ENCODE results near the gene VMAC. TPM values are rescaled to one million over a fixed set of nuclear protein-coding genes. Genes with fewer than 3 reads are reported as not detected.

Gene VMAC
- total RNA-seq, 1 donor from 2014 or later, result 4.6 TPM

DNA sequence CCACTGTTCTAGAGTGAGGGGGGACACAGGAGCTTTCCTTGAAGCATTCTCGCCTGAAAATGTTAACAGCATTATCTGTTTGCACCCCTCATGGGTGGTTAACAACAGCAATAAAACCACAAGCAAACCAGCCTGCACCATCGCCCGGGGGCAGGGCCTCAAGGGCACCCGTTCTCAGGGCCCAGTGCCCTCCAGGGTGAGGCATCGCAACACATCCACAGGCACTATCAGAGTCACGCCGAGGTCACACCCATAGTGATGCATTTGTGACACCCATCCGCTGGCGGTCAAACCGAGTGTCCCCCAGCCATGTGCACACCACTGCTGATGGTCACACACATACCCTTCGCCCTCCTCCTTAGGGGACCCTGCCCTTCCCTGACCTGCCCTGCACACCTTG is 38.9 kb upstream of the VMAC start:
- H3K4me1 Mint-ChIP-seq, result no peaks in the 10 kb centered on the region
- no peak for DNase-seq (ENCODE audit: low spot score)
- no peaks in the 10 kb centered on the region for H3K9me3 ChIP-seq (ENCODE audit: low read depth)
- no peaks in the 10 kb centered on the region for H3K27me3 ChIP-seq
- no peak overlapping the region for H3K4me3 ChIP-seq
- no peak overlapping the region for H3K27ac ChIP-seq
- TF ChIP-seq, protein P1, sequence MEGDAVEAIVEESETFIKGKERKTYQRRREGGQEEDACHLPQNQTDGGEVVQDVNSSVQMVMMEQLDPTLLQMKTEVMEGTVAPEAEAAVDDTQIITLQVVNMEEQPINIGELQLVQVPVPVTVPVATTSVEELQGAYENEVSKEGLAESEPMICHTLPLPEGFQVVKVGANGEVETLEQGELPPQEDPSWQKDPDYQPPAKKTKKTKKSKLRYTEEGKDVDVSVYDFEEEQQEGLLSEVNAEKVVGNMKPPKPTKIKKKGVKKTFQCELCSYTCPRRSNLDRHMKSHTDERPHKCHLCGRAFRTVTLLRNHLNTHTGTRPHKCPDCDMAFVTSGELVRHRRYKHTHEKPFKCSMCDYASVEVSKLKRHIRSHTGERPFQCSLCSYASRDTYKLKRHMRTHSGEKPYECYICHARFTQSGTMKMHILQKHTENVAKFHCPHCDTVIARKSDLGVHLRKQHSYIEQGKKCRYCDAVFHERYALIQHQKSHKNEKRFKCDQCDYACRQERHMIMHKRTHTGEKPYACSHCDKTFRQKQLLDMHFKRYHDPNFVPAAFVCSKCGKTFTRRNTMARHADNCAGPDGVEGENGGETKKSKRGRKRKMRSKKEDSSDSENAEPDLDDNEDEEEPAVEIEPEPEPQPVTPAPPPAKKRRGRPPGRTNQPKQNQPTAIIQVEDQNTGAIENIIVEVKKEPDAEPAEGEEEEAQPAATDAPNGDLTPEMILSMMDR (IDR thresholded peaks at IDR 0.05), result no peak
- TF ChIP-seq EZH2 (IDR thresholded peaks at IDR 0.05) (no peak), EZH2phosphoT487 (IDR thresholded peaks at IDR 0.05) (no peak)
- H2AFZ ChIP-seq (replicated peaks), result no peak overlapping the region
- H3K79me2 ChIP-seq (ENCODE audit: low read depth), result no peaks in the 10 kb centered on the region
- no peaks in the 10 kb centered on the region for H3K36me3 Mint-ChIP-seq
- no peaks in the 10 kb centered on the region for H3K27me3 Mint-ChIP-seq (ENCODE audit: insufficient read depth, low read depth)
- no peak overlapping the region for H3K4me3 Mint-ChIP-seq
- no peaks in the 10 kb centered on the region for H3K4me1 ChIP-seq
- no peaks in the 10 kb centered on the region for H4K20me1 ChIP-seq (ENCODE audit: low read depth)
- H3K36me3 ChIP-seq, result no peaks in the 10 kb centered on the region
- H3K27ac Mint-ChIP-seq, result no peak overlapping the region
- H3K9ac ChIP-seq, result no peak overlapping the region
- no peaks in the 10 kb centered on the region for H3F3A ChIP-seq (ENCODE audit: low read depth)
- no peaks in the 10 kb centered on the region for H3K9me3 Mint-ChIP-seq
- H3K4me2 ChIP-seq, result no peak overlapping the region

DNA sequence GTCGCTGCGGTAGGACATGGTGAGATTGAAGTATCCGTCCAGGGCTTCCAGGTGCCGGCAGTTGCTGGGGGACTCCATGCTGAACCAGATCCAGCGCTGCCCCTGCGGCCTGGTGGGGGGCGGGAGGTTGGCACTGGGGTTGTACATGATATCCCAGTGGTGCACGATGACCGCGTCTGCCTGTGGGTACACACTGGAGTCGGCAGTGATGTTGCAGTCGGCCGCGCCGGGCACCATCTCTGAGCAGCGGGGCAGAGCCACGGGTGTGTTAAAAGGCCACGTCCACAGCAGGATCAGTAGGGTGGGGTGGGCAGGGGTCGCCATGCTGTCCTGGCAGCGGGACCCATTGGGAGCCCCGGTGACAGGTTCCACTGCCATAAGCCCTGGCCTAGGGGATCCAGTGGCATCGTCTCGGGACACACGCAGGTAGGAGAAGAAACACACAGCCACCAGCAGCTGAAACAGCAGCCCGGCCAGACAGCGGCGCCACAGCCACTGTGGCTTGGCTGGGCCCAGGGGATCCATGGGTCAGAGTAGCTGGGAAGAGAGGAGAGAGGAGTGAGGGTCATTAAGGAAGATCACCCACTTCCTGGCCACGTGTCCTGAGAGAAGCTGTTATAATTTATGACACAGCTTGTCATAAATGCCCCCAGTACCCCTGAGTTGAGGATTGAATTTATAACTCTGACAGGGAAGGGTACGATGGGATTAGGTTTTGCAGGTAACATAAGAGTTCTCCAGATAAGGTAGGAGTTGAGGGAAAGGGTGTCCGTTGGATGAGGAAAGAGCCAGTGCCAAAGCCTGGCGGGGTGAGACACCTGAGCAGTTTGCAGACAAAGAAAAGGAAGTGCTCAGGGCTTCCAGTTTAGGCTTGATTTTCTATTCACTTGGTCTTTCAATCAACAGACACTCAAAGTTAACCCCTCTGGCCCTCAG is 37.2 kb upstream of the VMAC start:
- Histone ChIP-seq H3K4me2 (no peak overlapping the region), H3K36me3 (no peaks in the 10 kb centered on the region), H3K9ac (no peak overlapping the region), H2AFZ (replicated peaks) (no peak overlapping the region), H3F3A (ENCODE audit: low read depth) (no peaks in the 10 kb centered on the region), H3K79me2 (ENCODE audit: low read depth) (no peaks in the 10 kb centered on the region), H3K27me3 (no peaks in the 10 kb centered on the region), H3K4me3 (no peak overlapping the region), H4K20me1 (ENCODE audit: low read depth) (no peaks in the 10 kb centered on the region), H3K9me3 (ENCODE audit: low read depth) (no peaks in the 10 kb centered on the region), H3K4me1 (no peaks in the 10 kb centered on the region), H3K27ac (no peak overlapping the region)
- Mint-ChIP-seq H3K4me3 (no peak overlapping the region), H3K36me3 (no peaks in the 10 kb centered on the region), H3K4me1 (no peaks in the 10 kb centered on the region), H3K27me3 (ENCODE audit: insufficient read depth, low read depth) (peaks cover 2% of the 10 kb centered on the region), H3K9me3 (no peaks in the 10 kb centered on the region), H3K27ac (peak overlapping the region; percentile 13)
- no peak for DNase-seq (ENCODE audit: low spot score)
- TF ChIP-seq EZH2 (IDR thresholded peaks at IDR 0.05), result no peak
- no peak for TF ChIP-seq EZH2phosphoT487 (IDR thresholded peaks at IDR 0.05)
- TF ChIP-seq, protein P1 (IDR thresholded peaks at IDR 0.05), result no peak

DNA sequence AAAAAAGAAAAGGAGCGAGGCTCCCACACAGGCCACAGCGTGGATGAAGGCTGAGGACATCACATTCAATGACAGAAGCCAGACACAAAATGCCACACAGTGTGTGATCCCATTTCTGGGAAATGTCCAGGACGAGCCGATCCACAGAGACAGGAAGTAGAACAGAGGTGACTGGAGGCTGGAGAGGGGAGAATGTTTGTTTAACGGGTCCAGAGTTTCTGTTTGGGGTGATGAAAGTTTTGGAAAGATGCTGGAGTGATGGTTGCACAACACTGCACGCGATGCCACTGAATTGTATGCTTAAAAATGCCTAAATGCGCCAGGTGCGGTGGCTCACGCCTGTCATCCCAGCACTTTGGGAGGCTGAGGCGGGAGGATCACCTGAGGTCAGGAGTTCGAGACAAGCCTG is 33.7 kb upstream of the VMAC start:
- no peak overlapping the region for H3K27ac Mint-ChIP-seq
- H3K27ac ChIP-seq, result no peak overlapping the region
- no peaks in the 10 kb centered on the region for H3K27me3 ChIP-seq
- TF ChIP-seq EZH2 (IDR thresholded peaks at IDR 0.05) (no peak), EZH2phosphoT487 (IDR thresholded peaks at IDR 0.05) (no peak)
- TF ChIP-seq, protein P1 (IDR thresholded peaks at IDR 0.05), result no peak
- no peaks in the 10 kb centered on the region for H3K9me3 Mint-ChIP-seq
- H3K4me2 ChIP-seq, result no peak overlapping the region
- H3K36me3 ChIP-seq, result no peaks in the 10 kb centered on the region
- no peaks in the 10 kb centered on the region for H3K79me2 ChIP-seq (ENCODE audit: low read depth)
- DNase-seq (ENCODE audit: low spot score), result no peak
- H3K4me1 Mint-ChIP-seq, result no peaks in the 10 kb centered on the region
- peaks cover 4% of the 10 kb centered on the region for H3K27me3 Mint-ChIP-seq (ENCODE audit: insufficient read depth, low read depth)
- no peaks in the 10 kb centered on the region for H3K9me3 ChIP-seq (ENCODE audit: low read depth)
- no peaks in the 10 kb centered on the region for H3K36me3 Mint-ChIP-seq
- H4K20me1 ChIP-seq (ENCODE audit: low read depth), result no peaks in the 10 kb centered on the region
- H3K4me3 Mint-ChIP-seq, result no peak overlapping the region
- no peaks in the 10 kb centered on the region for H3K4me1 ChIP-seq
- no peaks in the 10 kb centered on the region for H3F3A ChIP-seq (ENCODE audit: low read depth)
- H2AFZ ChIP-seq (replicated peaks), result no peak overlapping the region
- H3K9ac ChIP-seq, result no peak overlapping the region
- no peak overlapping the region for H3K4me3 ChIP-seq

All from neural progenitor cell (in vitro differentiated cells).